WTC11 (cell line): Measurements from ENCODE around the gene KDM4F. TPM values are rescaled to one million over a fixed set of nuclear protein-coding genes. Genes with fewer than 3 reads are reported as not detected.

Source experiments
- ATAC-seq: fragments of 200-7000 bp; cut with Tn5 transposase; 2 replicates; pipeline ENCODE4 v1.10.0; 2021; ENCODE audit warnings: mild to moderate bottlenecking, moderate library complexity
- CTCF ChIA-PET: fragments of 300-600 bp; sonication (Branson Sonifier 250); formaldehyde crosslinking; loops from one replicate; lab custom pipeline; 2021; ENCODE audit warnings: antibody characterized with exemption; lab: Charles Lee
- POLR2A ChIA-PET: fragments of 350-600 bp; sonication (Branson Sonifier 250); formaldehyde crosslinking; loops from one replicate; lab custom pipeline; 2021; ENCODE audit warnings: antibody characterized with exemption; lab: Charles Lee
- DNase-seq: peaks from one replicate; pipeline ENCODE4 v3.0.0; 2021; ENCODE audit warnings: low spot score
- H3K27ac Mint-ChIP-seq: 2 replicates; pipeline ENCODE4 v1.8.0; 2021; ENCODE audit warnings: mixed read lengths
- H3K27me3 Mint-ChIP-seq: 2 replicates; pipeline ENCODE4 v1.8.0; 2021; ENCODE audit warnings: low read depth, mild to moderate bottlenecking, moderate library complexity, mixed read lengths
- H3K36me3 Mint-ChIP-seq: 2 replicates; pipeline ENCODE4 v1.8.0; 2021; ENCODE audit warnings: mixed read lengths
- H3K4me1 Mint-ChIP-seq: 2 replicates; pipeline ENCODE4 v1.8.0; 2022; ENCODE audit warnings: mixed read lengths
- H3K4me3 Mint-ChIP-seq: 2 replicates; pipeline ENCODE4 v1.8.0; 2021; ENCODE audit warnings: mild to moderate bottlenecking, moderate library complexity, mixed read lengths
- H3K9me3 Mint-ChIP-seq: 2 replicates; pipeline ENCODE4 v1.8.0; 2021; ENCODE audit warnings: mixed read lengths
- AFF4 ChIP-seq: sonication (generic); formaldehyde crosslinking; IDR thresholded peaks from 2 replicates; pipeline ENCODE4 v1.8.1; 2023; ENCODE audit warnings: mild to moderate bottlenecking, missing genetic modification reagents, borderline replicate concordance
- AR ChIP-seq: fragments of 250-450 bp; sonication (Bioruptor Pico); IDR thresholded peaks from 2 replicates; pipeline ENCODE4 v1.9.0; 2021; ENCODE audit warnings: mild to moderate bottlenecking
- ARID4B ChIP-seq: sonication (generic); formaldehyde crosslinking; IDR thresholded peaks from 2 replicates; pipeline ENCODE4 v1.8.0; 2023; ENCODE audit warnings: missing genetic modification reagents, mild to moderate bottlenecking, borderline replicate concordance
- FOXP4 ChIP-seq: sonication (generic); formaldehyde crosslinking; IDR thresholded peaks from 2 replicates; pipeline ENCODE4 v1.8.0; 2022; ENCODE audit warnings: mild to moderate bottlenecking, missing genetic modification reagents
- GRHL2 ChIP-seq: fragments of 250-450 bp; sonication (Bioruptor Pico); IDR thresholded peaks from 2 replicates; pipeline ENCODE4 v1.8.0; 2022; ENCODE audit warnings: mild to moderate bottlenecking, moderate library complexity; ENCODE audit not compliant: insufficient replicate concordance, severe bottlenecking
- TP53 ChIP-seq: sonication (generic); formaldehyde crosslinking; IDR thresholded peaks from 2 replicates; pipeline ENCODE4 v1.8.1; 2023; ENCODE audit warnings: mild to moderate bottlenecking, missing genetic modification reagents
- USF1 ChIP-seq: sonication (generic); formaldehyde crosslinking; IDR thresholded peaks from 2 replicates; pipeline ENCODE4 v1.8.0; 2022; ENCODE audit warnings: mild to moderate bottlenecking, missing genetic modification reagents
- ZNF532 ChIP-seq: fragments of 250-450 bp; sonication (Bioruptor Pico); IDR thresholded peaks from 2 replicates; pipeline ENCODE4 v1.9.0; 2021; ENCODE audit warnings: mild to moderate bottlenecking, borderline replicate concordance
- total RNA-seq: library from RNA; stranded (reverse); gene quantifications from 3 replicates; pipeline ENCODE4 v1.2.3, GENCODE V29; 2021

The KDM4F gene
- total RNA-seq, 1 experiment from 2014 or later, result not detected

GRCh38 chr11:95081412-95081811, 32.2 kb downstream of the KDM4F start (continued):
- no peak for TF ChIP-seq USF1 (CRISPR knock-in tag)

- peaks cover 7% of the 10 kb centered on the region for H3K4me1 Mint-ChIP-seq
- DNase-seq (no peak), ATAC-seq (no peak)
- TF ChIP-seq GRHL2, result no peak
- no peak for TF ChIP-seq FOXP4
- TF ChIP-seq TP53 (CRISPR knock-in tag), result no peak
- TF ChIP-seq AR, result no peak
- no peak for TF ChIP-seq AFF4 (CRISPR knock-in tag)
- TF ChIP-seq ARID4B (CRISPR knock-in tag), result no peak
- TF ChIP-seq ZNF532, result no peak
- H3K9me3 Mint-ChIP-seq, result no peaks in the 10 kb centered on the region
- POLR2A ChIA-PET, result no interaction called here
- no peaks in the 10 kb centered on the region for H3K36me3 Mint-ChIP-seq
- H3K27ac Mint-ChIP-seq, result no peak overlapping the region
- no peak overlapping the region for H3K4me3 Mint-ChIP-seq
- peaks cover 23% of the 10 kb centered on the region for H3K27me3 Mint-ChIP-seq
- CTCF ChIA-PET, result no interaction called here
These were observed 33.4 kb downstream of the KDM4F start for GRCh38 chr11:95082576-95083001.
